DOHH2 (cell line): Measurements from ENCODE around the gene CUBN.

Experiments
- H3F3A ChIP-seq: fragments of 200-600 bp; sonication (generic), shearing (Covaris generic); 2 replicates; pipeline ENCODE4 v1.6.0; 2016; ENCODE audit warnings: antibody characterized with exemption, mild to moderate bottlenecking; ENCODE audit not compliant: control insufficient read depth, insufficient read depth
- H3K27ac ChIP-seq: fragments of 200-600 bp; sonication (generic); 2 replicates; pipeline ENCODE4 v1.5.1; 2014; ENCODE audit warnings: low read depth, mild to moderate bottlenecking, low read length, moderate library complexity
- H3K27me3 ChIP-seq: fragments of 200-600 bp; sonication (generic); 2 replicates; pipeline ENCODE4 v1.6.1; 2014; ENCODE audit warnings: mild to moderate bottlenecking, low read length, mixed read lengths; ENCODE audit not compliant: control insufficient read depth
- H3K36me3 ChIP-seq: fragments of 200-600 bp; sonication (generic); 2 replicates; pipeline ENCODE4 v1.6.1; 2014; ENCODE audit warnings: mild to moderate bottlenecking, low read length, moderate library complexity, mixed read lengths; ENCODE audit not compliant: control insufficient read depth
- H3K4me1 ChIP-seq: fragments of 200-600 bp; sonication (generic); 2 replicates; pipeline ENCODE4 v1.6.1; 2014; ENCODE audit warnings: mild to moderate bottlenecking, low read length, mixed read lengths; ENCODE audit not compliant: control insufficient read depth
- H3K4me2 ChIP-seq: fragments of 200-600 bp; sonication (generic); 2 replicates; pipeline ENCODE4 v1.6.0; 2014; ENCODE audit warnings: mild to moderate bottlenecking, low read length, moderate library complexity
- H3K4me3 ChIP-seq: fragments of 200-600 bp; sonication (generic); 2 replicates; pipeline ENCODE4 v1.5.1; 2014; ENCODE audit warnings: mild to moderate bottlenecking, low read length, mixed read lengths
- H3K79me2 ChIP-seq: fragments of 200-600 bp; sonication (generic); 2 replicates; pipeline ENCODE4 v1.6.1; 2014; ENCODE audit warnings: mild to moderate bottlenecking, low read length, mixed read lengths; ENCODE audit not compliant: control insufficient read depth
- H3K9me2 ChIP-seq: fragments of 200-600 bp; sonication (generic); replicated peaks from 2 replicates; pipeline ENCODE4 v1.6.1; 2014; ENCODE audit warnings: mild to moderate bottlenecking, low read length, mixed read lengths; ENCODE audit not compliant: control insufficient read depth
- H3K9me3 ChIP-seq: fragments of 200-600 bp; sonication (generic); 2 replicates; pipeline ENCODE4 v1.6.1; 2014; ENCODE audit warnings: antibody characterized with exemption, low read length, mixed read lengths; ENCODE audit not compliant: control insufficient read depth, insufficient read depth
- H4K20me1 ChIP-seq: fragments of 200-600 bp; sonication (generic); 2 replicates; pipeline ENCODE4 v1.6.0; 2014; ENCODE audit warnings: low read depth, mild to moderate bottlenecking, antibody characterized with exemption, low read length, moderate library complexity; ENCODE audit not compliant: control insufficient read depth, insufficient read depth
- CTCF ChIP-seq: fragments of 200-600 bp; sonication (generic); IDR thresholded peaks from one replicate; pipeline ENCODE4 v1.5.1; 2014; ENCODE audit warnings: antibody characterized with exemption, mild to moderate bottlenecking, low read depth, low read length; ENCODE audit not compliant: poor library complexity, severe bottlenecking
- EZH2phosphoT487 ChIP-seq: fragments of 200-600 bp; sonication (generic); IDR thresholded peaks from 2 replicates; pipeline ENCODE4 v1.6.1; 2017; ENCODE audit warnings: borderline replicate concordance, mild to moderate bottlenecking, antibody characterized with exemption, low read length, moderate library complexity, mixed read lengths

Gene CUBN

GRCh38 chr10:17028798-17029197 lies 100.8 kb downstream of the CUBN start:
- Histone ChIP-seq H3K9me3 (no peaks in the 10 kb centered on the region), H3K9me2 (no peaks in the 10 kb centered on the region), H3K27me3 (no peaks in the 10 kb centered on the region; the same call in 1 of the 2 replicates), H3F3A (no peaks in the 10 kb centered on the region), H3K79me2 (no peaks in the 10 kb centered on the region), H3K27ac (no peak overlapping the region), H3K36me3 (no peaks in the 10 kb centered on the region), H3K4me2 (no peak overlapping the region), H4K20me1 (no peaks in the 10 kb centered on the region), H3K4me3 (no peak overlapping the region), H3K4me1 (no peaks in the 10 kb centered on the region)
- no peak for TF ChIP-seq EZH2phosphoT487
- TF ChIP-seq CTCF: no peak

- Histone ChIP-seq H3K9me2 (no peaks in the 10 kb centered on the region), H3K4me3 (no peak overlapping the region), H3K27ac (no peak overlapping the region), H3K27me3 (peaks cover 3% of the 10 kb centered on the region; the same call in 1 of the 2 replicates), H3K36me3 (no peaks in the 10 kb centered on the region), H3K9me3 (no peaks in the 10 kb centered on the region), H4K20me1 (no peaks in the 10 kb centered on the region), H3K79me2 (no peaks in the 10 kb centered on the region), H3K4me2 (no peak overlapping the region), H3K4me1 (no peaks in the 10 kb centered on the region), H3F3A (no peaks in the 10 kb centered on the region)
- TF ChIP-seq CTCF (no peak), EZH2phosphoT487 (no peak)
These were observed 102.7 kb downstream of the CUBN start for GRCh38 chr10:17026686-17027485.

GRCh38 chr10:17025444-17026295 lies 103.9 kb downstream of the CUBN start:
- Histone ChIP-seq H3K4me1 (no peaks in the 10 kb centered on the region), H3K9me3 (no peaks in the 10 kb centered on the region), H3K36me3 (no peaks in the 10 kb centered on the region), H3K27ac (no peak overlapping the region), H3K27me3 (peaks cover 3% of the 10 kb centered on the region; the same call in 1 of the 2 replicates), H3F3A (no peaks in the 10 kb centered on the region), H3K9me2 (no peaks in the 10 kb centered on the region), H3K4me3 (no peak overlapping the region), H4K20me1 (no peaks in the 10 kb centered on the region), H3K79me2 (no peaks in the 10 kb centered on the region), H3K4me2 (no peak overlapping the region)
- TF ChIP-seq EZH2phosphoT487 (no peak), CTCF (no peak)
